22Rv1 (cell line): ENCODE results near the gene BOK.

Source experiments
- H3K27ac ChIP-seq: fragments of 450-650 bp; 2 replicates; pipeline ENCODE4 v1.5.1; 2017
- CTCF ChIP-seq: fragments of 450-650 bp; IDR thresholded peaks from 2 replicates; pipeline ENCODE4 v1.5.1; 2017; ENCODE audit warnings: mild to moderate bottlenecking
- ZFX ChIP-seq: fragments of 450-650 bp; IDR thresholded peaks from 2 replicates; pipeline ENCODE4 v1.6.1; 2017; ENCODE audit warnings: antibody characterized with exemption, borderline replicate concordance

The BOK gene

GRCh38 chr2:241540401-241540770 lies 18.2 kb upstream of the BOK start:
- TF ChIP-seq CTCF (no peak), ZFX (no peak)
- no peak overlapping the region for H3K27ac ChIP-seq

GRCh38 chr2:241540771-241541561 lies 17.6 kb upstream of the BOK start:
- no peak overlapping the region for H3K27ac ChIP-seq
- TF ChIP-seq CTCF (no peak), ZFX (no peak)

GRCh38 chr2:241541564-241542277 lies 16.8 kb upstream of the BOK start:
- H3K27ac ChIP-seq = no peak overlapping the region
- TF ChIP-seq CTCF (no peak), ZFX (no peak)

GRCh38 chr2:241542278-241542605 lies 16.3 kb upstream of the BOK start:
- TF ChIP-seq ZFX (no peak), CTCF (no peak)
- no peak overlapping the region for H3K27ac ChIP-seq

- no peak overlapping the region for H3K27ac ChIP-seq
- no peak for TF ChIP-seq CTCF
- TF ChIP-seq ZFX = no peak
Measured at GRCh38 chr2:241545106-241545505, 13.4 kb upstream of the BOK start.

- H3K27ac ChIP-seq = no peak overlapping the region
- TF ChIP-seq ZFX = no peak
Measured at GRCh38 chr2:241545523-241546473, 12.7 kb upstream of the BOK start.

- H3K27ac ChIP-seq = no peak overlapping the region
- TF ChIP-seq ZFX (no peak), CTCF (no peak)
Measured at GRCh38 chr2:241546771-241547498, 11.6 kb upstream of the BOK start.
